C4-2B (cell line): ENCODE measurements around the gene SLC16A10.

Experiments
- CTCF ChIP-seq: fragments of 450-650 bp; conservative IDR thresholded peaks from 2 replicates; pipeline ENCODE4 v1.5.1; 2017; ENCODE audit warnings: mild to moderate bottlenecking
- ZFX ChIP-seq: fragments of 450-650 bp; IDR thresholded peaks from 2 replicates; pipeline ENCODE4 v1.6.1; 2017

- TF ChIP-seq CTCF (no peak), ZFX (no peak)
Measured at GRCh38 chr6:111162504-111162903, 75.2 kb downstream of the SLC16A10 start.
